Activated naive CD8-positive, alpha-beta T cell treated with anti-CD3 and anti-CD28 coated beads, Interleukin-2, amount 10 ng/mL, durations not matched to agents 7 days and 5 days (primary cell): Measurements from ENCODE around the gene RIMKLB. TPM values are rescaled to one million over a fixed set of nuclear protein-coding genes. Genes with fewer than 3 reads are reported as not detected.

Experiments
- ATAC-seq: fragments of 150-1000 bp; cut with Tn5 transposase; one replicate; pipeline ENCODE4 v1.10.0; 2021; ENCODE audit warnings: low read depth, moderate library complexity
- POLR2A ChIA-PET: fragments of 350-600 bp; sonication (Branson Sonifier 250); formaldehyde crosslinking; loops from one replicate; lab custom pipeline; 2021; ENCODE audit warnings: antibody characterized with exemption; lab: Charles Lee
- DNase-seq: peaks from one replicate; pipeline ENCODE4 v3.0.0; 2021
- H3K27ac Mint-ChIP-seq: one replicate; pipeline ENCODE4 v1.8.0; 2022; ENCODE audit warnings: mild to moderate bottlenecking, mixed read lengths
- H3K27me3 Mint-ChIP-seq: one replicate; pipeline ENCODE4 v1.8.0; 2022; ENCODE audit warnings: mild to moderate bottlenecking, moderate library complexity, mixed read lengths
- H3K36me3 Mint-ChIP-seq: one replicate; pipeline ENCODE4 v1.8.0; 2021; ENCODE audit warnings: mild to moderate bottlenecking, mixed read lengths
- H3K4me1 Mint-ChIP-seq: one replicate; pipeline ENCODE4 v1.8.0; 2021; ENCODE audit warnings: mixed read lengths
- H3K4me3 Mint-ChIP-seq: one replicate; pipeline ENCODE4 v1.8.0; 2022; ENCODE audit warnings: mild to moderate bottlenecking, moderate library complexity, mixed read lengths
- H3K9me3 Mint-ChIP-seq: one replicate; pipeline ENCODE4 v1.8.0; 2021; ENCODE audit warnings: mixed read lengths
- total RNA-seq, 2 experiments: library from RNA; stranded (reverse); gene quantifications; one replicate each; pipeline ENCODE4 v1.2.3, GENCODE V29; 2021

The RIMKLB gene, protein sequence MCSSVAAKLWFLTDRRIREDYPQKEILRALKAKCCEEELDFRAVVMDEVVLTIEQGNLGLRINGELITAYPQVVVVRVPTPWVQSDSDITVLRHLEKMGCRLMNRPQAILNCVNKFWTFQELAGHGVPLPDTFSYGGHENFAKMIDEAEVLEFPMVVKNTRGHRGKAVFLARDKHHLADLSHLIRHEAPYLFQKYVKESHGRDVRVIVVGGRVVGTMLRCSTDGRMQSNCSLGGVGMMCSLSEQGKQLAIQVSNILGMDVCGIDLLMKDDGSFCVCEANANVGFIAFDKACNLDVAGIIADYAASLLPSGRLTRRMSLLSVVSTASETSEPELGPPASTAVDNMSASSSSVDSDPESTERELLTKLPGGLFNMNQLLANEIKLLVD
- 10 to 100 TPM; 15.5 to 17.9 TPM for total RNA-seq

DNA sequence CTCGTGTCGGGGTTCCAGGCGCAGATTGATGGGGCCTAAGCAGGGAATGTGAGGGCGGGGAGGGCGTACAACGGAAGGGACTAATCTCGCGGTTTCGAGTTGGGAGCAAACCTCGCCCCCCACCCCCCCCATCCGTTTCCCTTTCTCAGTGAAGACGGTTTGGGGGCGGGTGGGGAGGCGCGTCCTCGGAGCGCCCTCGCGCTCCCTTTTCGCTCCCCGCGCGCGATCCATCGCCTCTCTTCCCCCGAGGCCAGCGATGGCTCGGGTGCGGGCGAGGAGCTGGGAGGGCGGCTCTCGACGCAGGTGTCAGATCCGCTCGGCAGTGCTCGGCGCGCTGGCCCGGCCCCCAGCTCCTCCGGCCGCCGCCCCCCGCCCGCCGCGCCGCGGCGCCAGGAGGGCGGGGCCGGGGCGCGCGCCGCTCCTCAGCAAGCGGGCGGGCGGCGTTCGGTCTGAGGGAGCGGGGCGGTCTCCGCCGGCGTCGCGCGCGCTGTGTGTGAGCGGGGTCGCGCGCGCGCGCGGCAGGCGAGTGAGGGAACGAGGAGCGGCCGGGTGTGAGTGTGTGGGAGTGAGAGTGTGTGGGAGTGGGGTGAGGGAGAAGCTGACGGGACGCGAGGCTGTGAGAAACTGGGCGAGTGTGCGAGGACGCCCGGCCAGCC, at the start of gene RIMKLB:
Gene RIMKLB, plus strand, starts transcription at position 516 of the 656 bp plus-strand sequence. CDS start 15,876 bp downstream, outside the sequence.
- DNase-seq (peak; percentile 82), ATAC-seq (peak; percentile 83)
- Mint-ChIP-seq H3K27ac (peak within 1 kb of the TSS; percentile 89), H3K4me3 (peak within 1 kb of the TSS; percentile 92), H3K9me3 (no peaks in the 10 kb centered on the region), H3K4me1 (peaks cover 16% of the 10 kb centered on the region), H3K36me3 (no peaks in the 10 kb centered on the region), H3K27me3 (peaks cover 13% of the 10 kb centered on the region)
- POLR2A ChIA-PET = interaction anchor here (0.8 to 0.9 kb wide), 2 partner anchors 217 to 334 kb away, joined by 3 read pairs; partner anchors contain the start of gene PHC1

DNA sequence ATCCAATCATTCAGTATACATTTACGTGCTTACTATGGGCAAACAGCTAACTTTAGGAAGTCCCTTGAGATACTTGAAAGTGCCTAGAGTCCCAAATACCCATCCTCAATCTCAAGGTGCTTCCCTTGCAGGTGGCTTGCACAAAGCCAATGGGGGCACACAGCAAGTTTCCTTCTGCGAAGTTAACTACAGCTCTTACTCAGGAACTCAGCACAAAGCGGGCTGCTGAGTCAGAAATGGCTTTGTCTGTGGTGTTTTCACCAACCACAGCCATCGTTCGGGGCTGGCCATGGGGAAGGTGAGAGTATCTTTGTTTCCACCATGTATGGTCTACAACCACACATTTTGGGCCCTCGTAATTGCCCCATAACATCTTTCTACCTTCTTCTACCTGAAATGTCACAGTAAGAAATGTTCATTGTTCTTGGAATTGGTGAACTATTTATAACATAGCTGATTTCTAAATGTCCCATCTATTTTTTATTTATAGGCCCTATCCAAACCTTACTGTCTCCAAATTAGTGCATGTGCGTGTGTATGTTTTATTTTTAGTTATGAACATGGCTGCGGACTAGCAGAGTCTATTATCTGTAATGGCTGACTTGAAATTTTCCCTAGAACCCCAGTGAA, 49.1 kb upstream of the RIMKLB start:
- peaks cover 6% of the 10 kb centered on the region for H3K27me3 Mint-ChIP-seq
- no peaks in the 10 kb centered on the region for H3K9me3 Mint-ChIP-seq
- peaks cover 8% of the 10 kb centered on the region for H3K36me3 Mint-ChIP-seq
- POLR2A ChIA-PET = interaction anchor here (1.1 kb wide), 1 partner anchor 11 kb away, joined by 3 read pairs; no protein-coding TSS in a partner anchor
- H3K4me1 Mint-ChIP-seq = peaks cover 43% of the 10 kb centered on the region
- DNase-seq (peak; percentile 76), ATAC-seq (peak; percentile 78)
- peak overlapping the region; percentile 9 for H3K4me3 Mint-ChIP-seq
- H3K27ac Mint-ChIP-seq = peak overlapping the region; percentile 27

DNA sequence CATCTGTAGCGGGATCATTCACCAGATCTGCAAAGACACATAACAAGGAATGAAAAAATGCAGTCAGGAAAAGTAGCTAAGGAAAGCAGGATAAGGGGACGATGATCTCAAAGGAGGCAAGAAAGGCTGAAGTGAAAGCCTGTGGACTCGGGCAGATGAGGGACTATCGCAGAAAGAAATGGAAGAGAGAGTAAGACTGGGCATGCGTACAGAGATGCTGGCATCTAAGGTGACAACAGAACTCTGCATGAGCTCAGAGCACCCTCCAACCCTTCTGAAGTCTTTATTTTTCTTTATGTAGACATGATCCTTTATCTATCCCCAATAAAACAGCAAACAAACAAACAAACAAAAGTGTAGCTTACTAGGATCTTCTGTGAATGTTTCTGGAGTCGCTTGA, 42.4 kb upstream of the RIMKLB start:
- Mint-ChIP-seq H3K4me3 (no peak overlapping the region), H3K27me3 (peaks cover 11% of the 10 kb centered on the region), H3K27ac (no peak overlapping the region), H3K36me3 (no peaks in the 10 kb centered on the region), H3K9me3 (no peaks in the 10 kb centered on the region), H3K4me1 (no peaks in the 10 kb centered on the region)
- ATAC-seq (no peak), DNase-seq (no peak)
- POLR2A ChIA-PET = no interaction called here

DNA sequence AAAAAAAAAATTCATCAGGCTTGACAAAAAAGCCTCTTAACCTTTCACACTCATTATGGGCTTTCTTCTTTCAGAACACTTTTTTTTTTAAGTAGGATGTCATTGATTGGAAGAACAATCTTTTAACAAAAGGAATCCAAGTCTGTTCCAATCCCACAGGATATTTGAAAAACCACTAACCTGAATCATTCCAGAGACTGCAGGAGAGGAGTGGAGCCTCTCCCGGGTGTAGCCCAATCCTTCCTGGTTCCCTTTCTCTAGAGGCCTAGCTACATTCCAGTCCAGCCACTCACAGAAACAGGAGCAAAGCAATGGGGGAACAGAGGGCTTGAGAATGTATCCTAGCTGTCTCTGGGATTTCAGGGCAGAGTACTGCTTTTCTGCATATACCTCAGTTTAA, 39.4 kb upstream of the RIMKLB start:
- ATAC-seq (no peak), DNase-seq (no peak)
- Mint-ChIP-seq H3K27ac (no peak overlapping the region), H3K4me1 (no peaks in the 10 kb centered on the region), H3K4me3 (no peak overlapping the region), H3K9me3 (no peaks in the 10 kb centered on the region), H3K27me3 (peaks cover 12% of the 10 kb centered on the region), H3K36me3 (no peaks in the 10 kb centered on the region)
- POLR2A ChIA-PET = interaction anchor here (0.7 kb wide), 2 partner anchors 12 to 483 kb away, joined by 4 to 5 read pairs; no protein-coding TSS in a partner anchor

DNA sequence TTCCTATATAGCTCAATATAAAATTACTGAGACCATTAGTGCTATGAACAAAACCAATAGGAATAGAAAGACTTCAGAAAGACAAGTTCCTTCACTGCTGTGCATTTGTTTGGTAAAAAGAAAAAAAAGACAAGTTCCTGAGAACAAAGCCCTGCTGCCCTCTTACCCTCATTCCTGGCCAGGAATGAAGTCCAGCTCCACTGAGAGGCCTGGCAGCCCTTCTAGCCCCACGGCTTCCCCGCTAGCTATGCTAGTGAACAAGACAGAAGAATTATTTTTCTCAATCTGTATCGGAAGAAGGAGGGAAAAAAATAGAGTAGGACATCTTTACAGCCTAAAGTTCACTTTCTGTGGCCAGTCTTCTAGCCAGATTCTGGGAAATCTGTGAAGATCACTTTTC, 36.8 kb upstream of the RIMKLB start:
- Mint-ChIP-seq H3K36me3 (no peaks in the 10 kb centered on the region), H3K9me3 (no peaks in the 10 kb centered on the region), H3K4me3 (no peak overlapping the region), H3K27me3 (peaks cover 12% of the 10 kb centered on the region), H3K27ac (no peak overlapping the region), H3K4me1 (no peaks in the 10 kb centered on the region)
- POLR2A ChIA-PET = no interaction called here
- ATAC-seq (no peak), DNase-seq (no peak)

DNA sequence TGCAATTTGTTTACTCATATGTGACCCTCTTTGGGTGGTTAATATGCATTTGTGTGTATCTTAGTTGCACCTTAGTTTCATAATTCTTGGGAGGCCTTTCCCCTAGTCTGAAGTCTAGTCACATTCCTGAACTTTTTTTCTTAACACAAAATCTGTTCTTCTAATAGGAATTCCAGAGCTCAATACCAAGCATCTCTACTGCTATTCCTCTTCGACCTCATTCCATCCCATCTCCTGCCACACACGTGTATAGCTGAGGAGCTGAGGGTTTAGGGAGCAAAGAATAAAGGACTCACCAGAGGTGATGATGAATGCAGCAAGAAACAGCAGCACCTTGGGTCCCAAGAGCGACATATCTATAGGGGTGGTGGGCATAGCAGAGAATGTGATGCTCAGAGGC, 36.0 kb upstream of the RIMKLB start:
- DNase-seq (no peak), ATAC-seq (no peak)
- Mint-ChIP-seq H3K4me1 (no peaks in the 10 kb centered on the region), H3K4me3 (no peak overlapping the region), H3K27ac (no peak overlapping the region), H3K36me3 (no peaks in the 10 kb centered on the region), H3K9me3 (no peaks in the 10 kb centered on the region), H3K27me3 (peaks cover 12% of the 10 kb centered on the region)
- POLR2A ChIA-PET = no interaction called here

DNA sequence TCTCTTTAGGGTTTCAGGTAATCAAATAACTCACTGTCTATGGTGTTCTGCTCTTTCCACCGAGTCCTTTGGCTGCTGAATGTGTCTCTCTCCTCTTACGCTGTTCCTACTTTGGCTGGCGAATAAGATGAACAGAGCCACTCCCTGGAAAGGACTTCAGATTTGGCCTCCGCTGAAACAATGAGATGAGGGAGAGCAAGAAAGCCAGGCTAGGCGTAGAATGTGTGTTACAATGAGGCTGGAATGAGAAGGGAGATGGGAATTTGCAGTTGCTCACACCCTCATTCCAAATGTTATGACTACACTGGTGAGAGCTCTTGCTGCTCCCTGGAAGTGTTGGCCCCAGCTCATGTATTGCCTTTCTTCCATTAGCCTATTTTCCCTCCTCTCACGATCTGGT, 35.2 kb upstream of the RIMKLB start, which contains the start of gene MFAP5:
Gene MFAP5, minus strand, starts transcription at position 234 of the 400 bp plus-strand sequence. CDS start 722 bp downstream, outside the sequence.
- H3K4me1 Mint-ChIP-seq = no peaks in the 10 kb centered on the region
- no peaks in the 10 kb centered on the region for H3K9me3 Mint-ChIP-seq
- no peaks in the 10 kb centered on the region for H3K36me3 Mint-ChIP-seq
- H3K27ac Mint-ChIP-seq = no peak within 1 kb of the TSS
- POLR2A ChIA-PET = no interaction called here
- no peak within 1 kb of the TSS for H3K4me3 Mint-ChIP-seq
- DNase-seq = no peak
- no peak for ATAC-seq
- H3K27me3 Mint-ChIP-seq = peaks cover 12% of the 10 kb centered on the region

DNA sequence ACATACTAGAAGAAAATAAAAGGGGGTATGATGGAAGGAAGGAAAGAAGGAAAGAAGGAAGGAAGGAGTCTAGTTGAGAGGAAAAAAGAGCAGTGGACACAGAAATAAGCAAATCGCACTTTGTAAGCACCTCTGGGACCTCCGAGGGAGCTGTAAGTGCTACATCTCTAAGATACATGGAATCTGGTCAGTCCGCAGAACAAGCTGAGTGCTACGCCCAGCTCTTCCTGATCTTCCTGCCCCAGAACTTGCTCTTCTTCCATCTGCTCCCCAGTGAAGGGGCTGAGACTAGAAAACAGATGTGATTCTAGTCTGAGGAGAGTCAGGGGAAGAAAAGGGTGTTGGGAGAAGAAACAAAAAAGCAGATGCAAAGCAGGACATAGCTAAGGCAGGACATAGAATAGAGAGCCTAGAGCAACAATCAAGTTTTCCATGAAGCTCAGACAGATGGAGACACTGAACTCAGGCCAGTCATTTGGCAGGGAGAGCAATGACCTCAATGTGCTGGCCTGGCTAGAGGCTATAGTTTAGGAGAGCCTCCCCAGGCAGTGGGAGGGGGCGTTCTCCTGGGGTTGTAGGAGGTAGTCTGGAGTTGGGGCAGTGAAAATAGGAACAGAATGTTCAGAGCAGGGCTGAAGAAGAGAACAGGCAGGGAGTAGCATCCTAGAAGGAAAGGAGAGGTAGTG, 33.4 kb upstream of the RIMKLB start:
- Mint-ChIP-seq H3K9me3 (no peaks in the 10 kb centered on the region), H3K4me1 (no peaks in the 10 kb centered on the region), H3K36me3 (no peaks in the 10 kb centered on the region), H3K4me3 (no peak overlapping the region), H3K27ac (no peak overlapping the region), H3K27me3 (peaks cover 16% of the 10 kb centered on the region)
- no peak for DNase-seq
- POLR2A ChIA-PET = no interaction called here
- ATAC-seq = no peak

DNA sequence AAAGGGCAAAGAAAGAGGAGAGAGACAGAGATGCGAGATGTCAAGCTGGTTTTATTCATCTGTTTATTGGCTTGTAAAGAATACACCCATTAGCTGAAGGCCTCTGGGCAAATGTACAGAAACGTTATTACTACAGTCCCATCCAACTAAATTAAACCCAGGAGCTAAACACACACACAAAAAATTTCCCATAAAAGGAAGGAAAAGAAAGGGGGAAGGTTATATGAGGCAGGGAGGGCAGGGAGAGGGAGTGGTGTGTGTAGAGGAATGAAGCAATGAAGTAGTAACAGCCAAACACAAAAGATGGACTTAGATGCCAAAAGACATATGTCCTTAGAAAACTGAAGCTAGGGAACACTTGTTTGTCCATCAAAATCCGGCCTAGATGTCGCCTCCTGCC, 32.0 kb upstream of the RIMKLB start:
- DNase-seq = no peak
- no peak for ATAC-seq
- POLR2A ChIA-PET = no interaction called here
- no peaks in the 10 kb centered on the region for H3K36me3 Mint-ChIP-seq
- no peak overlapping the region for H3K4me3 Mint-ChIP-seq
- H3K27ac Mint-ChIP-seq = no peak overlapping the region
- H3K4me1 Mint-ChIP-seq = no peaks in the 10 kb centered on the region
- H3K9me3 Mint-ChIP-seq = peaks cover 2% of the 10 kb centered on the region
- H3K27me3 Mint-ChIP-seq = peaks cover 11% of the 10 kb centered on the region

DNA sequence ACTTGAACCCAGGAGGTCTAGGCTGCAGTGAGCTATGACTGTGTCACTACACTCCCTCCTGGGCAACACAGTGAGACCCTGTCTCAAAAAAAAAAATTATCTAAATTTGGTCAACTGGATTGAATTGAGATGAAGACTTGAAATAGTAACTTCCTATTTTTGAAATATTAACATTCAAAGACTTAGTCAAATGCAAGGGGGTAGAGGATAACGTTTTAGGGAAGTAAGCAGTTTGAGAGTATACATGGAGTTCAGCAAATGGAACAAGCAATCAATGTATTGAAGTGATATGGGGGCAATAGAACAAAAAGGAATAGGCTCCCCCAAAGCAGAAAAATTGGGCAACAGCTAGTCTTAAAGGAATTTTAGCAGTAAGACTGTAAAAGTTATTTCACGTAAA, 30.5 kb upstream of the RIMKLB start:
- no peak for DNase-seq
- H3K9me3 Mint-ChIP-seq = peaks cover 2% of the 10 kb centered on the region

DNA sequence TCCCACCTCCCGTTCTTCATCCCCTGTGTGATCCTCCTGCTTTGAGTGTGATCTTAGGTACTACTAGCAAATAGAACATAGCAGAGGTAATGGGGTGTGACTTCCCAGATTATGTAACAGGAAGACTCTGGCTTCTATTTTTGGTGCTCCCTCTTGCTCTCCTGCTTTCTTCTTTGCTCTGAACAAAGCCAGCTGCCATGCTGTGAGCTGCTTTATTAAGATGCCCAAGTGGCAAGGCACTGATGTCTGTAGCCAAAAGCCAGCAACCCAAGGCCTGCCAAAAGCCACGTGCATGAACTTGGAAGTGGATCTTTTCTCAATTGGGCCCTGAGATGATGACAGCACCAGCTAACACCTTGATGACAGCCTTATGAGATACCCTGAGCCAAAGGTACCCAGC, 29.4 kb upstream of the RIMKLB start:
- ATAC-seq (no peak), DNase-seq (no peak)
- Mint-ChIP-seq H3K9me3 (peaks cover 2% of the 10 kb centered on the region), H3K4me3 (no peak overlapping the region), H3K27ac (no peak overlapping the region), H3K27me3 (peaks cover 12% of the 10 kb centered on the region), H3K36me3 (no peaks in the 10 kb centered on the region), H3K4me1 (no peaks in the 10 kb centered on the region)
- POLR2A ChIA-PET = no interaction called here

More for the DNA sequence above, 30.5 kb upstream of the RIMKLB start:
- Mint-ChIP-seq H3K4me3 (no peak overlapping the region), H3K36me3 (no peaks in the 10 kb centered on the region), H3K27me3 (peaks cover 12% of the 10 kb centered on the region), H3K4me1 (no peaks in the 10 kb centered on the region), H3K27ac (no peak overlapping the region)
- ATAC-seq = no peak
- POLR2A ChIA-PET = no interaction called here

DNA sequence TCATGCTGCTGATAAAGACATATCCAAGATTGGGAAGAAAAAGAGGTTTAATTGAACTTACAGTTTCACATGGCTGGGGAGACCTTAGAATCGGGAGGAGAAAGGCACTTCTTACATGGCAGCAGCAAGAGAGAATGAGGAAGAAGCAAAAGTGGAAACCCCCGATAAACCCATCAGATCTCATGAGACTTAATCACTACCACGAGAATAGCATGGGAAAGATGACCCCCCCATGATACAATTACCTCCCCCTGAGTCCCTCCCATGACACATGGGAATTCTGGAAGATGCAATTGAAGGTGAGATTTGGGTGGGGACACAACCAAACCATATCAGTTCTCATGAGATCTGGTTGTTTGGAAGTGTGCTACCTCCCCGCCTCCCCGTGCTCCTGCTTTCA, 25.4 kb upstream of the RIMKLB start:
- Mint-ChIP-seq H3K4me3 (no peak overlapping the region), H3K27ac (no peak overlapping the region), H3K9me3 (peaks cover 2% of the 10 kb centered on the region), H3K36me3 (no peaks in the 10 kb centered on the region), H3K27me3 (peaks cover 9% of the 10 kb centered on the region), H3K4me1 (no peaks in the 10 kb centered on the region)
- ATAC-seq = no peak
- no peak for DNase-seq
- POLR2A ChIA-PET = no interaction called here

DNA sequence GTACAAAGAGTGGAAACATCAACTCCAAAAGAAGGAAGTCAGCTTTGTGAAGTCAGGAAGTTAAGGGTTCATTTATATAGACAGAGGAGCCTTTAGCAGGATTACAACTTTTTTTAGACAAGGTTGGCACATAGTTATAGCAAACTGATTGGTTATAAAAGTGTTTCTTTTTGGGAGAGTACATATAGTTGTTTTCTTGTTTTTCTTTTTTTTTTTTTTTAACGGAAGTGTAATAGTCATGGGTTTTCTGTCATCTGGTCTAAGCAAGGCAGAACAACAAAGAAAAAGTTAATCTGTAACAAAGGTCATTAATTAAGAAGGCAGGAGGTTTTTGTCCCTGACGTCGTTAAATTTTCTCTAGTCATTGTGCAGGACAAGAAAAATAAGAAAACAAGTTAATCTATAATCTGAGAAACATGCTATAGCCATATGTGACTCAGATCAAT, 22.2 kb upstream of the RIMKLB start:
- ATAC-seq = no peak
- H3K36me3 Mint-ChIP-seq = no peaks in the 10 kb centered on the region
- peaks cover 7% of the 10 kb centered on the region for H3K27me3 Mint-ChIP-seq
- no peak overlapping the region for H3K4me3 Mint-ChIP-seq
- POLR2A ChIA-PET = no interaction called here
- H3K27ac Mint-ChIP-seq = no peak overlapping the region
- no peaks in the 10 kb centered on the region for H3K9me3 Mint-ChIP-seq
- no peak for DNase-seq
- H3K4me1 Mint-ChIP-seq = no peaks in the 10 kb centered on the region
